Non-pigmented ciliary epithelial cell (primary cell): Measurements from ENCODE around the gene CREB3L1.

Experiments used
- DNase-seq: peaks from one replicate; pipeline ENCODE4 v3.0.0-alpha.2; 2010; ENCODE audit warnings: low read depth

The CREB3L1 gene

DNA sequence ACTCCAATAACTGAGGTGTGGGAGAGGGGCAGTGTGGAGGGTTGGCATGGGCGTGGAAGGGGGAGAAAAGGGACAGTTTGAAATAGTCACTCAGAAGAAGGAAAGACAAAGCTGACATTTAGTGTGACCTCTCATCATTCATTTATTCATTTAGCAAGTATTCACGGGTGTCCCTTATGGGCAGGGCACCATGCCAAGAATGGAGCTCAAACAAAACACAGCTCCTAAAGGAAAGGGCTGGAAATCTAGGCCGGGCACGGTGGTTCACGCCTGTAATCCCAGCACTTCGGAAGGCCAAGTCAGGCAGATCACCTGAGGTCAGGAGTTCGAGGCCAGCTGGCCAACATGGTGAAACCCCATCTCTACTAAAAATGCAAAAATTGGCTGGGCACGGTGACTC lies 50.4 kb downstream of the CREB3L1 start:
- DNase-seq: no peak

DNA sequence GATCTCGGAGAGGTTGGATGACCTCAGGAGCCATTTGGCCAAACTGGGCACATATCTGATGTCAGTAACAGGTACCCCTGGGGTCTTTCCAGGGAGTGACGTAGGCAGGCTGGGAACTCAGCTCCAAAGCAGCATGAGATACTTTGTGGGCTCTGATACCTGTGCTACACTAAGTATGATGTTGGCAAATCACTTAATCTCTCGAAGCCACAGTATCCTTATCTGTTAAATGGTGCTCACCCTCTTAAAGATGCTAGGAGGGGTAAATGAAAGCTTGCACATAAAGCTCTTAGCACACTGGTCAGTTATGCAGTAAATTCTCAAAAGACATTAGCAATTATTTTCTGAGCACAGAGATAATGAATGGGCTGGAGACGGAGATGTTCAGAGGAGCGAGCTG lies 52.7 kb downstream of the CREB3L1 start:
- DNase-seq: no peak

GRCh38 chr11:46330563-46331281 lies 53.3 kb downstream of the CREB3L1 start:
- DNase-seq: no peak

- no peak for DNase-seq
Measured at GRCh38 chr11:46331282-46331984, 54.0 kb downstream of the CREB3L1 start.

GRCh38 chr11:46332093-46332567 lies 54.7 kb downstream of the CREB3L1 start:
- no peak for DNase-seq

- no peak for DNase-seq
Measured at GRCh38 chr11:46332568-46333393, 55.3 kb downstream of the CREB3L1 start.

DNA sequence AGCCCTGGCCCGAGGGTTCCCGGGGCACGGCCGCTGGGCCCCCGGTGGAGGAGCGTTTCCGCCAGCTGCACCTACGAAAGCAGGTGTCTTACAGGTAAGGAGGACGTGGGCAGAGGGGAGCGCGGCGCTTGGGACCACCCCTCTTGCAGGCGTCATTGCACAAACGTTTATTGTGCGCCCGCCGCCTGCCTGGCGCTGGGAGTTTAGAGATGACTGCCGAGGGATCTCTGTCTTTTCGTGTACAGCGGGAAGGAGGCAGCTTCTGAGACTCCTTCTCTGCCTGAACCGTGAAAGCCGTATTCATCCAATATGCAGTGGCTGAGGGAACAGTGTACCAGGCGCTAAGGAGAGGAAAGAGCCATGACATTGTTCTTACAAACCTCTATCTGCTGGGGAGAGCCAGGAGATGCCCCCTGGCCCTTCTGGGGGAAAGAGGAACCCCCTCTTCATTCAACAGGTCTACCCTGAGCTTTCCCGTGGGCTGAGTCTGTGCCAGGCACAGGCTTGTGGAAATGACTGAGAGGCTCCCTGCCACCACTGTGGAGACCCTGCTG lies 56.0 kb downstream of the CREB3L1 start:
- no peak for DNase-seq

DNA sequence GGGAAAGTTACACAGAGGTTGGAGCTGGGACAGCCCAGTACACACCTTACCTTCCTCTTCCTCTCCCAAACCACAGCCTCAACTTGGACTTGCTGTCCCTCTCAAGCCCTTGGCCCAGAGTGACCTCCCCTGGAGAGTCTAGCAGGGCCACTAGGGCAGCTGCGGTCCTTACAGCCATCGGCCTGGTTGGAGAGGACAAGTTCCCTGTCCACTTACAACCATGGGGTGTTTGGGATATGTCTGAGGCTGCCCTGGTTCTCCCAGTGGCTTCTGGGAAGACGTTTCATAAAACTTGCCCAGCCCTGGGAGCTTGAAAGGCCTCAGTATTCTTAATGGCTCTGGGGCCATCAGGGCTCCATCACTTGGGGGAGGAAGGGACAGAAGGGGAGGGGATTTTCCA lies 56.7 kb downstream of the CREB3L1 start:
- DNase-seq: no peak

GRCh38 chr11:46335271-46335670 lies 57.8 kb downstream of the CREB3L1 start:
- DNase-seq: no peak

DNA sequence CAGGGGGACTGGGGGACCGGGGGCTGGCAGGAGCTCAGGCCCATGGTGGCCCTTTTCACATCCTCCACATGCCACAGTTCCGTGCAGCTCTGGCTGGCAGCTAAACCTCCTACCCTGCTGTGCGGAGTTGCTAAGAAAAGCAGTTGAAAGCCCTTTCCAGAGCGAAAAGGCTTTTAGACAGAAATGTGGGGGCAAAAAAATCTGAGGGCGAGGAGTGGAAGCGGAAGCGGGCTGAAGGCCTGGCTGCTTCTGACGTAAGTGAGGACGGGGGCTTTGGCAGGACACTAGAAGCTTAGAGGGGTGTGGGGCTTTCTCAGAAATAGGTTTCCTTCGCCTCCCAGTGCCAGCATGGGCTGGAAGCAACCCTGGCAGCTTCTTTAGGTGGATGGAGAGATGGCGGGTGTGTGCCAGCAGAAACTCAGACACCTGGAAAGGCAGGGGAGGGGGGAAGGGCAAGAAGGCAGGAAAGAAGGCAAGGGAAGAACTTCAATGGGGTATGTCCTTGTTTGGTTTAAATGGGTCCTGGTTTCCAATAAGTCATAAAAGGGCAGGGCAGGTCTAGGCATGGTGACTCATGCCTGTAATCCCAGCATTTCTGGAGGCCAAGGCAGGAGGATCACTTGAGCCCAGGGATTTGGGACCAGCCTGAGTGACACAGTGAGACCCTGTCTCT lies 58.6 kb downstream of the CREB3L1 start:
- DNase-seq: no peak

DNA sequence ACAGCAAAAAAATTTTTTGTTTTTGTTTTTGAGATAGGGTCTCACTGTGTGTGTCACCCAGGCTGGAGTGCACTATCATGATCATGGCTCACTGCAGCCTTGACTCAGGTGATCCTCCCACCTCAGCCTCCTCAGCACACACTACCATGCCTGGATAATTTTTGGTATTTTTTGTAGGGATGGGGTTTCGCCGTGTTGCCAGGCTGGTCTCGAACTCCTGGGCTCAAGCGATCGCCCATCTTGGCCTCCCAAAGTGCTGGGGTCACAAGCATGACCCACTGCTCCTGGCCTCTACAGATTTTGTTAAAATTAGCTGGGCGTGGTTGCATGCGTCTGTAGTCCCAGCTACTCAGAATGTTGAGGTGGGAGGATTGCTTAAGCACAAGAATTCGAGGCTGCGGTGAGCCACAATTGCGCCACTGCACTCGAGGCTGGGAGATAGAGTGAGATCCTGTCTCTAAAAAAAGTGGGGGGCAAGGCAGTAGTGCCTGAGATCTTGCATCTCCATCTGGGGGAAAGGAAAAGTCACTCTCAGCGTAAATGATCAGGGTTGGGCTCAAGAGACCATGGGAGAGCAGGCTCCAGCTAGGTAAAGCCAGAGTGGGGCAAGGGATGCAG lies 59.2 kb downstream of the CREB3L1 start:
- DNase-seq: no peak

GRCh38 chr11:46337626-46338345 lies 60.3 kb downstream of the CREB3L1 start:
- DNase-seq: no peak

DNA sequence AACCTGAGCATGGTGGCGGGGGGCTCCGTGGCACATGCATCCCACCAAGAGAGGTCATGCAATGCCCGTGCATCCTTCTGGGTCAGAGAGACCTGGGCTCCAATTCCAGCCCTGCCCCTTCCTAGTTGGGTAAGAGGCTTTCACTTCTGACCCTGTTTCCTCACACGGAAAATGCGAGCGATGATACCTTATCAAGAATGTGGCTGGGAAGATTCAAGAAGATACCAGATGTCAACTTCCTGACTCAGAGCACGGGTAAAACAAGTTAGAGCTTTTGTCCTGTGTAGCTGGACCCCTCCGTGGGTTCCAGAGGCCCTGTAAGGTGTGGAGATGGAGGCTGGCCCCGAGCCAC lies 61.1 kb downstream of the CREB3L1 start:
- no peak for DNase-seq

DNA sequence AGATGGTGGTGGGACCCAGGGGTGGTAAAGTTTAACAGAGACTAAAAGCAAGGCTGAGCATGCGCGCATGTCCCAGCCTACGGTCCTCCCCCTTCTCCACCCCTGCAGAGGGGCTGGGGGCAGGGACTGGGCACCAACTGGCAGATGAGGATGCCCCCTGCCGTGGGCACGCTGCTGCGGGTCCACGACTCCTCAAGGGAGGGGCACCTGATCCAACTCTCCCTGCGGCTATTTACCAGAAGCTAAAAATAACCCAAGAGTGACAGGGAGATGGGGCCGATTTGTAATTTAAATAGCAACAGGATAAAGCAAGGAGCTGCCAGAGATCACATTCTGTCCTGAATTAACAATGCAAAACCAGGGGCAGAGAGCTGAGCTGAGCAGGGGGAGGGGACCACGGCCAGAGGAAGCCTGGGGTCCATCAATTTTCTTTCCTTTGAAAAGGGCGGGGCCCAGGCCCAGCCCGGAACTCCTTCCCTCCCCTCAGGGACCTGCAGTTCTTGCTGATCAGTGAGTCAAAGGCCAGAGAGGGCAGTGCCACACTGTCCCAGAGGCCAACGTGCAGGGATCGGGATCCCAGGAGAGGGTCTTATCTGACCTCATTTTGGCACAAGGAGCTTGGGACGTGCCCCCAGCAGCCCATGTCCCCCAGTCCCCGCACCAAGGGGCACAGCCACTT lies 61.7 kb downstream of the CREB3L1 start:
- no peak for DNase-seq

DNA sequence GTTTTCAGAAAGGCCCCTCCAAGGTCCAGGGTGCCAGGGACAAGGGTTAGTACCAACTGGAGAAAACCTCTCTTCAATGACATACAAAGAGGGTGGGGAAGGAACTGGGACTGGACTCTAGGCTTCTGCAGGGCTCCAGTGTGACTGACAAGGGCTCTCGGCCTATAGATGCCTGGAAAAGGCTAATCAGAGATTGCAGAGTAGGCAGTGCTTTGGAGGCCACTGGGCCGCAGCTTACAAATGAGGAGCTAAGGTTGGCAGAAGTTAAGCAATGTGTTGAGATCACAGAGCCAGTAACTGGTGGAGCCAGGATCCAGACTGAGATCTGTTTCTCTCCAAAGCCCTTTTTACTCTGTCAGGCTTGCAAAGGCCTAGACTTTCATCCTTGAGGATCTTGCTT lies 62.4 kb downstream of the CREB3L1 start:
- DNase-seq: no peak

DNA sequence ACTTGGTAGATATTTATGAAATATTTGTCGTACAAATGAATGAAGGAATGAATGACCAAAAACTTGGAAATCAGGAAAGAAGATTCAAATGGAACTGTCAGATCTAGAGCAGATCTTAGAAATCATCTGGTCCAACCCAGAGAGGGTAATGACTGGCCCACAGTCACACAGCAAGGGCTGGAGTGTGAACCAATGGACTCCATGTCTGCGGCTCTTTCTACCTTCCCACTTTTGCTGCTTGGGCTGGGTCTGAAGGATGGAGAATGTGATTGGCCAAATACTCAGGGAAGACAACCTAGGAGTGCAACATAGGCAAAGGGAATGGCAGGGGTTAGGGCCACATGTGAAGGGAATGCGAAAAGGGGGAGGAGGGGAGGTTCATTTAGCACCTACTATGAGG lies 64.0 kb downstream of the CREB3L1 start:
- no peak for DNase-seq

GRCh38 chr11:46342239-46342638 lies 64.8 kb downstream of the CREB3L1 start:
- no peak for DNase-seq

- DNase-seq: no peak
Measured at GRCh38 chr11:46343520-46343919, 66.1 kb downstream of the CREB3L1 start.

- DNase-seq: no peak
Measured at GRCh38 chr11:46345131-46345597, 67.7 kb downstream of the CREB3L1 start.

- DNase-seq: no peak
Measured at GRCh38 chr11:46345881-46346484, 68.5 kb downstream of the CREB3L1 start.
